Pulmonary artery endothelial cell (primary cell): ENCODE results near the gene BCL2L11. TPM values are rescaled to one million over a fixed set of nuclear protein-coding genes. Genes with fewer than 3 reads are reported as not detected.
A peak's percentile ranks its signal among the peaks of the same experiment; 100 is the strongest.

Source experiments
- DNase-seq: peaks from one replicate; pipeline ENCODE4 v3.0.0-alpha.2; 2011; ENCODE audit warnings: low read depth, low spot score
- total RNA-seq: library from RNA; depleted of rRNA; stranded (reverse); fragments of >200 nt; gene quantifications from 2 replicates; pipeline ENCODE4 v1.2.3, GENCODE V29; 2014

The BCL2L11 gene
- total RNA-seq, 1 donor from 2014 or later, result 9.2 TPM

- DNase-seq, result no peak
These were observed 2.9 kb upstream of the BCL2L11 start for GRCh38 chr2:111117598-111118480.

GRCh38 chr2:111118481-111118980 lies 2.2 kb upstream of the BCL2L11 start:
- DNase-seq, result no peak

GRCh38 chr2:111118981-111119821 lies 1.5 kb upstream of the BCL2L11 start:
- DNase-seq, result no peak

GRCh38 chr2:111119822-111120252 lies 877 bp upstream of the BCL2L11 start:
- DNase-seq, result no peak

- no peak for DNase-seq
These were observed 514 bp downstream of the BCL2L11 start for GRCh38 chr2:111121028-111121827.

GRCh38 chr2:111121828-111122630 lies 1.3 kb downstream of the BCL2L11 start:
- peak; percentile 53 for DNase-seq

- DNase-seq, result peak; percentile 80
These were observed 2.1 kb downstream of the BCL2L11 start for GRCh38 chr2:111122631-111123421.

GRCh38 chr2:111123751-111124150 lies 3.0 kb downstream of the BCL2L11 start:
- DNase-seq, result no peak

- no peak for DNase-seq
These were observed 5.9 kb downstream of the BCL2L11 start for GRCh38 chr2:111126581-111126980.

GRCh38 chr2:111127351-111127750 lies 6.6 kb downstream of the BCL2L11 start:
- no peak for DNase-seq

GRCh38 chr2:111128096-111128495 lies 7.4 kb downstream of the BCL2L11 start:
- DNase-seq, result no peak

GRCh38 chr2:111133603-111134002 lies 12.9 kb downstream of the BCL2L11 start:
- no peak for DNase-seq

GRCh38 chr2:111134055-111134454 lies 13.3 kb downstream of the BCL2L11 start:
- no peak for DNase-seq

GRCh38 chr2:111135237-111135909 lies 14.7 kb downstream of the BCL2L11 start:
- no peak for DNase-seq

- DNase-seq, result no peak
These were observed 15.2 kb downstream of the BCL2L11 start for GRCh38 chr2:111135910-111136297.

GRCh38 chr2:111138839-111139238 lies 18.1 kb downstream of the BCL2L11 start:
- DNase-seq, result no peak

- no peak for DNase-seq
These were observed 19.1 kb downstream of the BCL2L11 start for GRCh38 chr2:111139637-111140317.

GRCh38 chr2:111140815-111141214 lies 20.1 kb downstream of the BCL2L11 start:
- no peak for DNase-seq
